ENCODE results near the gene SEC22A.

DNA sequence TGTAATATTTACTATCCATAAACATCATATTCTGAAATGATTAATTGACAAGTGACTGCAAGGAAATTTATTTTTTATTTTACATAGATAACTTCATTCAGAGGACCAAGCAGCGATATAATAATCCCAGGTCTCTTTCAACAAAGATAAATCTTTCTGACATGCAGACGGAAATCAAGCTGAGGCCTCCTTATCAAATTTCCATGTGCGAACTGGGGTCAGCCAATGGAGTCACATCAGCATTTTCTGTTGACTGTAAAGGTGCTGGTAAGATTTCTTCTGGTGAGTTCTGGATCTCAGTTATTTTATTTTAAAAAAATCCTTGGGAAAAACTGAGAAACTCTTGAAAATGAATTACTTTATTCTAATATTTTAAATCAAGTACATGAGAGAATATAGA lies 23.3 kb downstream of the SEC22A start:
- TF ChIP-seq POLR2A (IDR thresholded peaks at IDR 0.05), result no peak
- no peak for TF ChIP-seq CTCF (IDR thresholded peaks at IDR 0.05)
- TF ChIP-seq EP300 (IDR thresholded peaks at IDR 0.05), result no peak
